GM12878 (cell line): ENCODE results near the gene PTPN13. TPM values are rescaled to one million over a fixed set of nuclear protein-coding genes. Genes with fewer than 3 reads are reported as not detected.

ENCODE experiments used
- ATAC-seq: fragments of 200-7000 bp; cut with Tn5 transposase; 3 replicates; pipeline ENCODE4 v1.9.1; 2020; ENCODE audit warnings: mild to moderate bottlenecking, moderate library complexity
- BruUV-seq: library from RNA; stranded (reverse); fragments of 400-500 nt; replicated peaks from 2 replicates; lab custom pipeline; 2021; lab: Mats Ljungman, UMichigan
- CTCF ChIA-PET: fragments of 300-600 bp; sonication (Branson Sonifier 250); formaldehyde crosslinking; extraction: SDS; loops from one replicate; lab custom pipeline; 2021; ENCODE audit warnings: inconsistent platforms; lab: Yijun Ruan, JAX
- POLR2A ChIA-PET: fragments of 350-600 bp; formaldehyde crosslinking; extraction: SDS; loops from one replicate; lab custom pipeline; 2021; ENCODE audit warnings: inconsistent platforms; lab: Charles Lee
- RAD21 ChIA-PET: fragments of 300-600 bp; sonication (Branson Sonifier 250); formaldehyde crosslinking; loops from one replicate; lab custom pipeline; 2023; ENCODE audit warnings: antibody characterized with exemption; ENCODE audit not compliant: unreplicated experiment; lab: Charles Lee
- SMC1A ChIA-PET: fragments of 300-600 bp; sonication (Branson Sonifier 250); formaldehyde crosslinking; loops from one replicate; lab custom pipeline; 2023; ENCODE audit not compliant: unreplicated experiment, uncharacterized antibody; lab: Charles Lee
- DNase-seq: peaks from one replicate; pipeline ENCODE4 v3.0.0-alpha.2; 2011; ENCODE audit warnings: low read depth, low spot score
- FAIRE-seq: peaks from 3 replicates; lab custom pipeline; 2011; peaks lifted over from hg19 to GRCh38; lab: Jason Lieb, UNC
- H2AFZ ChIP-seq: 2 replicates; pipeline ENCODE4 v1.6.0; 2011; ENCODE audit warnings: low read depth, low read length, control low read depth; ENCODE audit not compliant: control insufficient read depth
- H3K27ac ChIP-seq: 2 replicates; pipeline ENCODE4 v1.5.1; 2011; ENCODE audit warnings: control low read depth; ENCODE audit not compliant: control insufficient read depth, insufficient read depth
- H3K27me3 ChIP-seq, 2 experiments: replicated peaks in 1 of 2; 2 replicates each; pipeline versions ENCODE4 v1.6.0 to v1.6.1; 2011; ENCODE audit warnings: low read length in 1 of 2; ENCODE audit not compliant: control insufficient read depth in 2 of 2, insufficient read depth in 2 of 2
- H3K36me3 ChIP-seq, 2 experiments: 2 replicates each; pipeline ENCODE4 v1.5.1; 2011; ENCODE audit warnings: low read length in 1 of 2; ENCODE audit not compliant: control insufficient read depth in 2 of 2, insufficient read depth in 2 of 2
- H3K4me1 ChIP-seq: 2 replicates; pipeline ENCODE4 v1.6.1; 2011; ENCODE audit warnings: mild to moderate bottlenecking, low read length, moderate library complexity, mixed read lengths; ENCODE audit not compliant: control insufficient read depth, insufficient read depth
- H3K4me2 ChIP-seq: 2 replicates; pipeline ENCODE4 v1.6.0; 2011; ENCODE audit warnings: control low read depth; ENCODE audit not compliant: control insufficient read depth, insufficient read depth
- H3K4me3 ChIP-seq: fragments of 200-600 bp; sonication (generic); 2 replicates; pipeline ENCODE4 v1.5.1; 2016
- H3K79me2 ChIP-seq: 2 replicates; pipeline ENCODE4 v1.6.0; 2011; ENCODE audit warnings: low read length; ENCODE audit not compliant: control insufficient read depth, insufficient read depth
- H3K9ac ChIP-seq: 2 replicates; pipeline ENCODE4 v1.8.0; 2011; ENCODE audit warnings: low read length, control low read depth, mixed read lengths; ENCODE audit not compliant: control insufficient read depth, insufficient read depth
- H3K9me3 ChIP-seq: replicated peaks from 3 replicates; pipeline ENCODE4 v1.5.1; 2011; ENCODE audit warnings: mild to moderate bottlenecking, low read length; ENCODE audit not compliant: control insufficient read depth, insufficient read depth
- H4K20me1 ChIP-seq: 2 replicates; pipeline ENCODE4 v1.6.0; 2011; ENCODE audit not compliant: control insufficient read depth, insufficient read depth
- DPF2 ChIP-seq: fragments of 450-650 bp; IDR thresholded peaks from 2 replicates; pipeline ENCODE4 v1.6.1; 2017; ENCODE audit warnings: mild to moderate bottlenecking
- IKZF1 ChIP-seq: fragments of 450-650 bp; conservative IDR thresholded peaks from 2 replicates; pipeline ENCODE4 v1.6.1; 2017; ENCODE audit warnings: antibody characterized with exemption, mild to moderate bottlenecking
- ZNF622 ChIP-seq: fragments of 450-650 bp; IDR thresholded peaks from 2 replicates; pipeline ENCODE4 v1.6.1; 2017; ENCODE audit warnings: mild to moderate bottlenecking, inconsistent platforms
- WGBS: methylation state at CpG from one replicate; pipeline ENCODE4 v1.1.6; 2016; ENCODE audit warnings: low lambda C conversion rate; ENCODE audit not compliant: insufficient replicate concordance, insufficient coverage; ENCODE audit errors: missing lambda C conversion rate; 5-methylcytosine and 5-hydroxymethylcytosine counted together
- in situ Hi-C: fragments of 300-500 bp; cut with MboI; formaldehyde crosslinking; loops from 9 replicates; pipeline ENCODE4 v1.14.3; 2018; ENCODE audit warnings: mixed read lengths
- intact Hi-C: fragments of 100-400 bp; cut with micrococcal nuclease; formaldehyde crosslinking; loops from one replicate; pipeline ENCODE4 v1.14.2; 2022; ENCODE audit not compliant: unreplicated experiment
- polyA plus RNA-seq, 11 experiments: library from polyadenylated mRNA; depleted of rRNA in 4 of 11; unstranded in 6 of 11; stranded (reverse) in 5 of 11; fragments of >200 nt; fragmentation: Nextera tagmentation in 4 of 11; fragmentation: Illumina TruSeq in 1 of 11; extraction: Ambion mirVana in 4 of 11; extraction: Trizol in 1 of 11; gene quantifications; 1 replicate in 1 of 11; 2 replicates in 10 of 11; pipeline versions ENCODE4 v1.2.1 to v1.2.3, GENCODE V29; 2011 to 2016; ENCODE audit warnings: inconsistent platforms in 2 of 11, missing spikeins in 2 of 11, low read depth in 1 of 11
- total RNA-seq, 4 experiments: library from RNA; depleted of rRNA in 3 of 4; stranded (reverse); fragments of >200 nt in 3 of 4; fragmentation: Illumina TruSeq in 1 of 4; extraction: Trizol in 1 of 4; gene quantifications; 2 replicates each; pipeline versions ENCODE4 v1.2.1 to v1.2.3, GENCODE V29; 2013 to 2021
- TF ChIP-seq, protein P1 (sequence below): fragments of 450-650 bp; IDR thresholded peaks from 2 replicates; pipeline ENCODE4 v1.6.1; 2016; ENCODE audit warnings: mild to moderate bottlenecking
- TF ChIP-seq, protein P2 (sequence below): fragments of 450-650 bp; IDR thresholded peaks from 2 replicates; pipeline ENCODE4 v1.6.1; 2017; ENCODE audit warnings: low read depth, mild to moderate bottlenecking, moderate library complexity

PTPN13 gene
- total and polyA plus RNA-seq, 10 of the 15 experiments (the other 5 are each of a cell fraction or from before 2014, with no cell fraction given), result 8.5 to 69.4 (median 33.9) TPM

- TF ChIP-seq, protein P1, sequence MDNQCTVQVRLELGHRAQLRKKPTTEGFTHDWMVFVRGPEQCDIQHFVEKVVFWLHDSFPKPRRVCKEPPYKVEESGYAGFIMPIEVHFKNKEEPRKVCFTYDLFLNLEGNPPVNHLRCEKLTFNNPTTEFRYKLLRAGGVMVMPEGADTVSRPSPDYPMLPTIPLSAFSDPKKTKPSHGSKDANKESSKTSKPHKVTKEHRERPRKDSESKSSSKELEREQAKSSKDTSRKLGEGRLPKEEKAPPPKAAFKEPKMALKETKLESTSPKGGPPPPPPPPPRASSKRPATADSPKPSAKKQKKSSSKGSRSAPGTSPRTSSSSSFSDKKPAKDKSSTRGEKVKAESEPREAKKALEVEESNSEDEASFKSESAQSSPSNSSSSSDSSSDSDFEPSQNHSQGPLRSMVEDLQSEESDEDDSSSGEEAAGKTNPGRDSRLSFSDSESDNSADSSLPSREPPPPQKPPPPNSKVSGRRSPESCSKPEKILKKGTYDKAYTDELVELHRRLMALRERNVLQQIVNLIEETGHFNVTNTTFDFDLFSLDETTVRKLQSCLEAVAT, result 0 out of 2 replicates have a peak, but pooled peaks have one; percentile 19
- peak; percentile 52; the same call in 1 of the 2 replicates for TF ChIP-seq DPF2
Measured at GRCh38 chr4:86586160-86586572, 7.9 kb upstream of the PTPN13 start (continued).

DNA sequence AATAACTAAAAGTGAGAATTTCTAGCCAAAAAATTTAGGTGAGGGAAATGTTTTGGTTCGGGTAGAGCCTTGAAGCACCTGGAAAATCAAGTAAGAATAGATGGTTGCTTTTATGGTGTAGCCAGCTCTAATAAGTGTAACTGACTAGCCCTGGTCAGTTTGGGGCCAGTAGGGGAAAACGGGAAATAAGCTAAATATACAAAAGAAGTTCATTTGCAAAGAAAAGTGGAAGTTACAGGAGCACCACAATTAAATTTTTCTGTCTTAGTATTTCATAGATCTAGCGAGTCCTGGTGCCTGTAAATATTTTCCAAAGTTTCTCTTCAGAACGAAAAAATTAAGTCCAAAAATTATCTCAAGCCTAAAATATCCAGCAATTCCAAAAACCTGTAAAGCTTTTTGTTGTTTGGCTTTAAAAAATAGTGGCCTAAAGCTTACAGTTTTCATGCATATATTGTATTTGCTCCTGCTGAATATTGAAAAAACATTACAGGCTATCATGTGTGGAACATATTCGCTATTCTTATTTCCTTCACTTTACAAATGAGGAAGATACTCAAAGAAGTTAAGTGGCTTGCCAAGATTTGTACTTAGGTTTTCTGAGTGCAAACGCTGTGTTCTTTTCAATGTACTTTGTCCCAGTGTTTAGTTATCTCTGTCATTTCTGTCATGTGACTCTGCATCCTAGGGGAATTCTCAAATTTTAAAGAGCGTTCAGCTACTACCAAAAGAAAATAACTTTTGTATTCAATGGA is 7.3 kb upstream of the PTPN13 start:
- Histone ChIP-seq H3K27ac (no peak overlapping the region), H3K27me3 (no peaks in the 10 kb centered on the region)
- POLR2A ChIA-PET, result interaction anchor here (1.1 to 8.7 kb wide), 8 partner anchors 7 to 88 kb away, joined by 3 to 89 read pairs (median 5); partner anchors contain the start of gene PTPN13
- TF ChIP-seq IKZF1 (0 out of 2 replicates have a peak, but pooled peaks have one; percentile 14), ZNF622 (no peak)
- TF ChIP-seq, protein P2, sequence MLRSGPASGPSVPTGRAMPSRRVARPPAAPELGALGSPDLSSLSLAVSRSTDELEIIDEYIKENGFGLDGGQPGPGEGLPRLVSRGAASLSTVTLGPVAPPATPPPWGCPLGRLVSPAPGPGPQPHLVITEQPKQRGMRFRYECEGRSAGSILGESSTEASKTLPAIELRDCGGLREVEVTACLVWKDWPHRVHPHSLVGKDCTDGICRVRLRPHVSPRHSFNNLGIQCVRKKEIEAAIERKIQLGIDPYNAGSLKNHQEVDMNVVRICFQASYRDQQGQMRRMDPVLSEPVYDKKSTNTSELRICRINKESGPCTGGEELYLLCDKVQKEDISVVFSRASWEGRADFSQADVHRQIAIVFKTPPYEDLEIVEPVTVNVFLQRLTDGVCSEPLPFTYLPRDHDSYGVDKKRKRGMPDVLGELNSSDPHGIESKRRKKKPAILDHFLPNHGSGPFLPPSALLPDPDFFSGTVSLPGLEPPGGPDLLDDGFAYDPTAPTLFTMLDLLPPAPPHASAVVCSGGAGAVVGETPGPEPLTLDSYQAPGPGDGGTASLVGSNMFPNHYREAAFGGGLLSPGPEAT, result 0 out of 2 replicates have a peak, but pooled peaks have one; percentile 0
- TF ChIP-seq, all 136 proteins: peak for 2
- no peaks in the 10 kb centered on the region; the same call in 2 of the 3 replicates for H3K9me3 ChIP-seq
- no peaks in the 10 kb centered on the region for H4K20me1 ChIP-seq
- ChIA-PET RAD21 (interaction anchor here (0.8 to 9.0 kb wide), 16 partner anchors 8 to 308 kb away, joined by 3 to 115 read pairs (median 5); partner anchors contain the start of gene PTPN13), SMC1A (interaction anchor here (0.7 to 10.1 kb wide), 28 partner anchors 9 to 506 kb away, joined by 3 to 209 read pairs (median 6); partner anchors contain the start of gene PTPN13), CTCF (interaction anchor here (0.7 to 5.6 kb wide), 11 partner anchors 9 to 261 kb away, joined by 3 to 35 read pairs (median 4); no protein-coding TSS in a partner anchor)
- WGBS, result 16% methylated on average over 7 of the region's 7 CpGs
- no TSS peak for BruUV-seq
- no peak overlapping the region for H3K9ac ChIP-seq
- no peak overlapping the region for H2AFZ ChIP-seq
- H3K4me1 ChIP-seq, result 0 out of 2 replicates have a peak, but pooled peaks cover 3% of the 10 kb centered on the region
- ATAC-seq (peak; percentile 26), DNase-seq (no peak), FAIRE-seq (peak; percentile 23)
- intact Hi-C loops (no loop called here), in situ Hi-C loops (no loop called here)
- H3K4me2 ChIP-seq, result no peak overlapping the region
- H3K4me3 ChIP-seq, result no peak overlapping the region
- H3K79me2 ChIP-seq, result no peaks in the 10 kb centered on the region
- no peaks in the 10 kb centered on the region for H3K36me3 ChIP-seq
